Activated effector memory CD4-positive, alpha-beta T cell treated with Interleukin-2 at 50 U/mL for 16 hours (primary cell): ENCODE measurements around the gene PUM1.
"Not testable (repeated sequence)": the region's sequence is repeated elsewhere in the genome, so short reads cannot be mapped to it uniquely, and the experiment has no call there.

Experiments
- DNase-seq: peaks from one replicate; pipeline ENCODE4 v3.0.0-alpha.2; 2020

PUM1 gene

GRCh38 chr1:31062867-31063380, 2.6 kb downstream of the PUM1 start:
- DNase-seq = no peak

GRCh38 chr1:31062162-31062866, 3.2 kb downstream of the PUM1 start:
- not testable (repeated sequence) for DNase-seq

- no peak for DNase-seq
These were observed 7.5 kb downstream of the PUM1 start for GRCh38 chr1:31058012-31058411.

- DNase-seq = no peak
These were observed 9.6 kb downstream of the PUM1 start for GRCh38 chr1:31055953-31056352.

- no peak for DNase-seq
These were observed 10.0 kb downstream of the PUM1 start for GRCh38 chr1:31055501-31055900.

- no peak for DNase-seq
These were observed 10.5 kb downstream of the PUM1 start for GRCh38 chr1:31054958-31055481.

- DNase-seq = no peak
These were observed 11.2 kb downstream of the PUM1 start for GRCh38 chr1:31054349-31054748.

GRCh38 chr1:31052613-31053012, 12.9 kb downstream of the PUM1 start:
- DNase-seq = not testable (repeated sequence)

GRCh38 chr1:31051611-31052010, 13.9 kb downstream of the PUM1 start:
- no peak for DNase-seq

- not testable (repeated sequence) for DNase-seq
These were observed 18.0 kb downstream of the PUM1 start for GRCh38 chr1:31047507-31047906.

GRCh38 chr1:31043631-31044030, 21.9 kb downstream of the PUM1 start:
- no peak for DNase-seq

GRCh38 chr1:31042656-31043055, 22.9 kb downstream of the PUM1 start:
- DNase-seq = no peak

- DNase-seq = no peak
These were observed 24.0 kb downstream of the PUM1 start for GRCh38 chr1:31041529-31041928.

GRCh38 chr1:31040038-31040437, 25.5 kb downstream of the PUM1 start:
- DNase-seq = no peak

- not testable (repeated sequence) for DNase-seq
These were observed 26.6 kb downstream of the PUM1 start for GRCh38 chr1:31038935-31039334.

- DNase-seq = no peak
These were observed 27.2 kb downstream of the PUM1 start for GRCh38 chr1:31038360-31038759.

GRCh38 chr1:31036749-31037500, 28.6 kb downstream of the PUM1 start:
- DNase-seq = no peak

GRCh38 chr1:31033598-31033997, 31.9 kb downstream of the PUM1 start:
- DNase-seq = no peak

- DNase-seq = no peak
These were observed 33.3 kb downstream of the PUM1 start for GRCh38 chr1:31032266-31032665.

- DNase-seq = no peak
These were observed 34.0 kb downstream of the PUM1 start for GRCh38 chr1:31031330-31032143.

- no peak for DNase-seq
These were observed 36.5 kb downstream of the PUM1 start for GRCh38 chr1:31029026-31029425.

- DNase-seq = no peak
These were observed 37.6 kb downstream of the PUM1 start for GRCh38 chr1:31027693-31028526.
